ENCODE results near the gene SASH1. TPM values are rescaled to one million over a fixed set of nuclear protein-coding genes. Genes with fewer than 3 reads are reported as not detected.

Gene SASH1
- total and polyA plus RNA-seq, 9 of the 15 experiments (the other 6 are each of a cell fraction or from before 2014, with no cell fraction given) = 0.35 to 3.5 (median 1.6) TPM

- no peak for ATAC-seq
- 20% methylated on average over 14 of the region's 14 CpGs for WGBS (ENCODE audit: insufficient coverage, low coverage, missing lambda C conversion rate)
- no peak overlapping the region for H2AFZ ChIP-seq (ENCODE audit: low read depth, low read length)
- no peaks in the 10 kb centered on the region for H4K20me1 ChIP-seq (replicated peaks; ENCODE audit: control insufficient read depth, insufficient read depth, low read length)
- ChIA-PET POLR2A (interaction anchor here (1.4 kb wide), 1 partner anchor 11 kb away, joined by 3 read pairs; no protein-coding TSS in a partner anchor), CTCF (ENCODE audit: low intra/inter-chr PET ratio) (interaction anchor here (0.6 kb wide), 1 partner anchor 14 kb away, joined by 3 read pairs; no protein-coding TSS in a partner anchor)
- BruUV-seq (replicated peaks) = no TSS peak
- no peaks in the 10 kb centered on the region for H3K9me3 ChIP-seq (replicated peaks; ENCODE audit: control insufficient read depth, insufficient read depth, low read depth, low read length)
- in situ Hi-C loops (cut with MboI) = no loop called here
- no peaks in the 10 kb centered on the region for H3K36me3 ChIP-seq (ENCODE audit: control insufficient read depth, insufficient read depth, low read length)
- intact Hi-C loops (cut with micrococcal nuclease) = no loop called here
- FAIRE-seq = peak; percentile 29
- H3K27me3 ChIP-seq (ENCODE audit: control insufficient read depth in 2 of 2, insufficient read depth in 2 of 2, low read length in 2 of 2) = peaks cover 8 to 26% of the 10 kb centered on the region in 2 experiments
- H3K9ac ChIP-seq (ENCODE audit: insufficient read depth in 1 of 2, low read depth in 2 of 2, low read length in 2 of 2) = no peak overlapping the region
- no peak overlapping the region for H3K4me3 ChIP-seq
- DNase-seq (ENCODE audit: extremely low read depth in 1 of 4, low spot score in 3 of 4) = no peak
- H3K9me1 ChIP-seq (ENCODE audit: control insufficient read depth, insufficient read depth, low read length) = no peaks in the 10 kb centered on the region
- TF ChIP-seq STAG1 (CRISPR knock-in tag; IDR thresholded peaks at IDR 0.05; ENCODE audit: borderline replicate concordance) = no peak
- TF ChIP-seq CLOCK (CRISPR knock-in tag; IDR thresholded peaks at IDR 0.05; ENCODE audit: borderline replicate concordance) = no peak
- no peak for TF ChIP-seq DIDO1 (tag; IDR thresholded peaks at IDR 0.05; ENCODE audit: low read depth)
- TF ChIP-seq ZNF589 (CRISPR knock-in tag; IDR thresholded peaks at IDR 0.05; ENCODE audit: low read depth) = no peak
- no peak for TF ChIP-seq SRF (CRISPR knock-in tag; IDR thresholded peaks at IDR 0.05)
- no peak for TF ChIP-seq XRCC4 (IDR thresholded peaks at IDR 0.05; ENCODE audit: extremely low read depth, insufficient read depth, insufficient read length)
- TF ChIP-seq SAFB2 (IDR thresholded peaks at IDR 0.05; ENCODE audit: borderline replicate concordance, low read depth, low read length, severe bottlenecking) = no peak
- no peak for TF ChIP-seq ARID4B (CRISPR knock-in tag; IDR thresholded peaks at IDR 0.05)
- TF ChIP-seq HOMEZ (CRISPR knock-in tag; IDR thresholded peaks at IDR 0.05) = no peak
- H3K4me1 ChIP-seq (replicated peaks in 1 of 2; ENCODE audit: control insufficient read depth in 2 of 2, insufficient read depth in 2 of 2, low read length in 2 of 2) = no peaks in the 10 kb centered on the region
- H3K4me2 ChIP-seq (ENCODE audit: insufficient read depth, low read length) = no peak overlapping the region
- no peak overlapping the region for H3K27ac ChIP-seq (ENCODE audit: extremely low read depth, low read depth, low read length)
- no peaks in the 10 kb centered on the region for H3K79me2 ChIP-seq (ENCODE audit: control insufficient read depth, insufficient read depth, low read length)
Measured at GRCh38 chr6:148545901-148546300, 203.3 kb downstream of the SASH1 start.
